ENCODE data around the gene TCF25.

DNA sequence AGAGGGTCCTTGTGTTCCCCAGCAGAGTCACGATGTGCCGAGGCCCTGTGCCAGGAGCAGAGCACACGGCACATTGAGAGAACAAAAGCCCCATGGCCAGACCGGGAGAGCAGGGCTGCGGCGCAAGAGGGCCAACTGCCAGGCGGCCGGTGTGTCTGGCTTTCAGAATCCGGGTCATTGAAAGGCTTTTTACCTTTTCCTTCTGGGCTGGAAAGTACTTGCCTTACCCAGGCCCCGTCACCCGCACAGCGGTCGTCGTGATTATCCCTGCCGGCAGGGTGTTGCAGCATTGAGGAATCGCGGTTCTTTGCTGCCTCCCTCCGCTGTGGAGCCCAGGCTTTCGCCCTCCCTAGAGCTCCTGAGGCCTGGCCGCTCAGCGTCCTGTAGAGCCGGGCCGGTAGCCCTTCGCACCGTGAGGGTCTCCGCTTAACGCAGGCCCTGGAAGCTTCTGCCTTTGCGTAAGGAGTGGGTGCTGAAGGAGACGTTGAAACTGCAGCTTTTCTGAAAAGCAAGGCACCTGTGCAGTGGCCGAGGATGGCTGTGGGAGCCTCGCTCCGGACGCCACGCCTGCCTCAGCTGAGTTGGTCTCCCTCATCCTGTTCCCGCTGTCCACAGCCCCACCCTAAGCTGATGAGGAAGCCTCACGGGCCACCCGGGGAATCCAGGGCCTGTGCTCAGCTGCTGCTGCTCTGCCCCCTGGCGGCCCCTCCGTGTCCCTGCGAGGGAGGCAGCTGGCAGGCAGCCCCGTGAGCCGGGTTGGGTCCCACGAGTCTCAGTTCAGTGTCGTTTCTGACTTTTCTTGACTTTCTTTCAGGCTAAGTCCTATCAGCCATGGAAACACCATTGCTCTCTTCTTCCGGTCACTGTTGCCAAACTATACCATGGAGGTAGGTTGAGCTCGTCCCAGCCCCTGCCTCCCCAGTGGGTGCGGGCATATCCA, 36.7 kb downstream of the TCF25 start:
- TF ChIP-seq, protein P1, sequence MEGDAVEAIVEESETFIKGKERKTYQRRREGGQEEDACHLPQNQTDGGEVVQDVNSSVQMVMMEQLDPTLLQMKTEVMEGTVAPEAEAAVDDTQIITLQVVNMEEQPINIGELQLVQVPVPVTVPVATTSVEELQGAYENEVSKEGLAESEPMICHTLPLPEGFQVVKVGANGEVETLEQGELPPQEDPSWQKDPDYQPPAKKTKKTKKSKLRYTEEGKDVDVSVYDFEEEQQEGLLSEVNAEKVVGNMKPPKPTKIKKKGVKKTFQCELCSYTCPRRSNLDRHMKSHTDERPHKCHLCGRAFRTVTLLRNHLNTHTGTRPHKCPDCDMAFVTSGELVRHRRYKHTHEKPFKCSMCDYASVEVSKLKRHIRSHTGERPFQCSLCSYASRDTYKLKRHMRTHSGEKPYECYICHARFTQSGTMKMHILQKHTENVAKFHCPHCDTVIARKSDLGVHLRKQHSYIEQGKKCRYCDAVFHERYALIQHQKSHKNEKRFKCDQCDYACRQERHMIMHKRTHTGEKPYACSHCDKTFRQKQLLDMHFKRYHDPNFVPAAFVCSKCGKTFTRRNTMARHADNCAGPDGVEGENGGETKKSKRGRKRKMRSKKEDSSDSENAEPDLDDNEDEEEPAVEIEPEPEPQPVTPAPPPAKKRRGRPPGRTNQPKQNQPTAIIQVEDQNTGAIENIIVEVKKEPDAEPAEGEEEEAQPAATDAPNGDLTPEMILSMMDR (IDR thresholded peaks at IDR 0.05) = peak; percentile 73 to 93 (median 85)
- no peak for TF ChIP-seq POLR2A (IDR thresholded peaks at IDR 0.05)

Measured in esophagus squamous epithelium (tissue), 4 donors.